Measurements from ENCODE around the gene SPATA6L. TPM values are rescaled to one million over a fixed set of nuclear protein-coding genes. Genes with fewer than 3 reads are reported as not detected.

Gene SPATA6L
- total and polyA plus RNA-seq, 8 donors = 3.2 to 10.1 (median 8.4) TPM

DNA sequence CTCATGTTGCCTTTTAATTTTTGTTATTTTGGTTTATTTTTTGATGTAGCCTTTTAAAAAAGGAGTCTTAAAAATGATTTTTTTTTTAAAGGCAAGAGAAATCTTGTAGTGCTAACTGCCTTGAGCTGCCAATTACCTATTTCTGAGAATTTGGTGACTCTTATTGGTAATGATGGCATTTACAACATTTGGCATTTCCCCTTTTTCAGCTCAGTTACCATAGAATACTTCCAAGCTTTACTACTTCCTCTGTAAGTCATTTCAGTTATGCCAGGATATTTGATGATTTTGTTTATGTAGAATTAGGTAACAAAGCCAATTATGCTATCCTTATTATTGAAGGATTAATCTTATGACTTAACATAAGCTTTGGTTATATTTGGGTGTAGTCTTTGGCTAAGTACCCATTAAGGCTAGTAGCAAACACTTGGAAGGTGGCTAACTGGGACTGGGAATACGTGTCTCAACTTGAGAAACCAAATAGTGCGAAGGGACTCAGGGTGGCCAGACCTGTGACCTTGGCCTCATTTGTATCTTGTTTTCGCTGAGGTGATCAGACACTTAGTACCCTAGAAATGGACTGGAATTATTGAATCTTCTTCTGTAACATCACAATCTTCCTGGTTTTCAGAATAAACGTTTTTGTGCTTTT, 40.8 kb upstream of the SPATA6L start:
- no peaks in the 10 kb centered on the region for H3K27me3 ChIP-seq
- H3K9me3 ChIP-seq = no peaks in the 10 kb centered on the region
- H3K36me3 ChIP-seq = peaks cover 0 to 42% of the 10 kb centered on the region in 2 donors
- DNase-seq (no peak), ATAC-seq (no peak)
- intact Hi-C loops (cut with DNase I) = no loop called here
- TF ChIP-seq, protein P1, sequence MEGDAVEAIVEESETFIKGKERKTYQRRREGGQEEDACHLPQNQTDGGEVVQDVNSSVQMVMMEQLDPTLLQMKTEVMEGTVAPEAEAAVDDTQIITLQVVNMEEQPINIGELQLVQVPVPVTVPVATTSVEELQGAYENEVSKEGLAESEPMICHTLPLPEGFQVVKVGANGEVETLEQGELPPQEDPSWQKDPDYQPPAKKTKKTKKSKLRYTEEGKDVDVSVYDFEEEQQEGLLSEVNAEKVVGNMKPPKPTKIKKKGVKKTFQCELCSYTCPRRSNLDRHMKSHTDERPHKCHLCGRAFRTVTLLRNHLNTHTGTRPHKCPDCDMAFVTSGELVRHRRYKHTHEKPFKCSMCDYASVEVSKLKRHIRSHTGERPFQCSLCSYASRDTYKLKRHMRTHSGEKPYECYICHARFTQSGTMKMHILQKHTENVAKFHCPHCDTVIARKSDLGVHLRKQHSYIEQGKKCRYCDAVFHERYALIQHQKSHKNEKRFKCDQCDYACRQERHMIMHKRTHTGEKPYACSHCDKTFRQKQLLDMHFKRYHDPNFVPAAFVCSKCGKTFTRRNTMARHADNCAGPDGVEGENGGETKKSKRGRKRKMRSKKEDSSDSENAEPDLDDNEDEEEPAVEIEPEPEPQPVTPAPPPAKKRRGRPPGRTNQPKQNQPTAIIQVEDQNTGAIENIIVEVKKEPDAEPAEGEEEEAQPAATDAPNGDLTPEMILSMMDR (IDR thresholded peaks at IDR 0.05) = no peak
- H3K27ac ChIP-seq = no peak overlapping the region
- no peaks in the 10 kb centered on the region for H3K4me1 ChIP-seq
- H3K4me3 ChIP-seq = no peak overlapping the region

DNA sequence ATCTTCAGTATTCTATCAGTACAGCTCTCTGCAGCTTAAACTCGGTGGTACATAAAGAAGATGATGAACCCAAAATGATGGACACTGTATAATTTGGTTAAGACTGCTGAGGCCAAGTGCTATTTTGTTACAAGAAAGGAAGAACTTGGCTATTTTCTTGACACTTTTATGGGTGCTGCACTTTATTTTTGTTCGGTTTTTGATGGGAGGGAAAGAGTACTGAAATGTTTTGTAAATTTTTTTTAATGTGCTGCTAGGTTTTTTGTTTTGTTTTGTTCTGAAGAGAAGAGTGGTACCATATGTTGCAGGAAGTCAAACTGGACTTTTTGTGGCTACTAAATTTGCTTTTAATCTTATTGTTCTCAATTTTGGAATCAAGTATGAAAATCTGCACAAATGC, 39.7 kb upstream of the SPATA6L start:
- Histone ChIP-seq H3K4me1 (no peaks in the 10 kb centered on the region), H3K27ac (no peak overlapping the region), H3K4me3 (no peak overlapping the region), H3K9me3 (no peaks in the 10 kb centered on the region), H3K36me3 (peaks cover 0 to 47% of the 10 kb centered on the region in 2 donors), H3K27me3 (no peaks in the 10 kb centered on the region)
- ATAC-seq (no peak), DNase-seq (no peak)
- TF ChIP-seq, protein P1 (IDR thresholded peaks at IDR 0.05) = no peak
- intact Hi-C loops (cut with DNase I) = no loop called here

DNA sequence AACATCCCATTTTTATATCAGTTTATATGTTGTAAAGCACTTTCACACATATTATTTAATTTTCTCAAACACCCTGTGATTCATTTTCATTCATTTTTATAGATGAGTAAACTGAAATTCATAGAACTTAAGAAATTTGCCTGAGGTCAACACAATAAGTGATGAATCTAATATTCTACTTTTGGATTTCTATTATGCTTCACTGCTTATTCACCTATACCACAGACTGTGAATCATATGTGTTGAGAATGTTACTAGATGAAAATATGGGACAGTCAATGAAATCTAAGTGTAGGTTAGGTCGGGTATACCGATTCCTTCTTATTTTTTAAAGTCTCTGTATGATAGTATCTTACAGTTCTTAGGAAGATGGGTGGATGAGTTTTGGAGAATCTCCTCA, 37.8 kb upstream of the SPATA6L start:
- ATAC-seq (no peak), DNase-seq (no peak)
- intact Hi-C loops (cut with DNase I) = no loop called here
- no peak overlapping the region for H3K27ac ChIP-seq
- H3K9me3 ChIP-seq = no peaks in the 10 kb centered on the region
- H3K4me1 ChIP-seq = no peaks in the 10 kb centered on the region
- peaks cover 0 to 46% of the 10 kb centered on the region in 2 donors for H3K36me3 ChIP-seq
- H3K4me3 ChIP-seq = no peak overlapping the region
- TF ChIP-seq, protein P1 (IDR thresholded peaks at IDR 0.05) = no peak
- no peaks in the 10 kb centered on the region for H3K27me3 ChIP-seq

DNA sequence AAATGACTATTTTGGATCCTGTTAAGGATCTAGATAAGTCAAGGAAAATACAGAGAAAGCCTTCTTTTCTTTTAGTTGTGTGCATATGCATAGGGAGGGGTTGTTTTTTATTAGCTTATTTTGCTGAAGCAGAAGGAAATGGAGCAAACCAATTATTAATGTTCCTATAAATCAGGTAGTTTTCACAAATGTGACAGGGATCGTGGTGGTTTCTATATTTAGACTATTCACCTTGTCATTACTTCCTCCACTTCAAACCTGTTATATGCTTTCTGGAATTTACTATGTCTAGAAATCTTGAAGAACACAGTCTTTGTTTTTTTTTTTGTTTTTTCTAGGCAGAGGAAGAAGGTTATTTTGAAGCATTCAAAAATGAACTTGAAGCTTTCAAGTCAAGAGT, 35.2 kb upstream of the SPATA6L start:
- H3K36me3 ChIP-seq = peaks cover 0 to 64% of the 10 kb centered on the region in 2 donors
- H3K27me3 ChIP-seq = no peaks in the 10 kb centered on the region

DNA sequence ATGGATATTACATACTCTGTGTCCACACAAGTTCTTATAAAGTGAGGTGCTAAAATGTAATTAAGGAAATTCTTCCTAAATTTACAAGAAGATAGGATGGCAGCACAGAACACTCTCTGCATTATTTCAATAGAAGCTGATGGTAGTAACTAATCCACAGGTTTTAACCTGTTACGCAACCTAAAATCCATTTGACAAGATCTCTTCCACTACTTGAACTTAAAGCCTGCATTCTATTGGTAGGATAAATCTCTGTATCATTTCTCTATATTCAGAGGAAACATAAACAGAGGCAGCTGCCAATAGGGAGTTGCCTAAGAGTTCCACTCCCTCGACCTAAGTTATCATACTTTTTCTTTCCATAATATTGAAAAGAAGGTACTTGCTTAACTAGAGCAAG, 34.7 kb upstream of the SPATA6L start:
- TF ChIP-seq, protein P1 (IDR thresholded peaks at IDR 0.05) = no peak
- intact Hi-C loops (cut with DNase I) = no loop called here
- H3K9me3 ChIP-seq = no peaks in the 10 kb centered on the region
- H3K36me3 ChIP-seq = peaks cover 0 to 61% of the 10 kb centered on the region in 2 donors
- no peak for ATAC-seq
- no peak overlapping the region for H3K27ac ChIP-seq
- H3K4me3 ChIP-seq = no peak overlapping the region
- DNase-seq = no peak
- no peaks in the 10 kb centered on the region for H3K27me3 ChIP-seq
- H3K4me1 ChIP-seq = no peaks in the 10 kb centered on the region

More for the DNA sequence above, 35.2 kb upstream of the SPATA6L start:
- no peaks in the 10 kb centered on the region for H3K9me3 ChIP-seq
- intact Hi-C loops (cut with DNase I) = no loop called here
- no peak for ATAC-seq
- H3K4me1 ChIP-seq = no peaks in the 10 kb centered on the region
- TF ChIP-seq, protein P1 (IDR thresholded peaks at IDR 0.05) = no peak
- no peak overlapping the region for H3K4me3 ChIP-seq
- no peak for DNase-seq
- no peak overlapping the region for H3K27ac ChIP-seq
